ENCODE data around the gene FMN2. TPM values are rescaled to one million over a fixed set of nuclear protein-coding genes. Genes with fewer than 3 reads are reported as not detected.

Gene FMN2
- total RNA-seq, 1 donor from 2014 or later: 1.7 TPM

GRCh38 chr1:240058049-240058448 is 33.6 kb upstream of the FMN2 start:
- no peaks in the 10 kb centered on the region for H3K9me3 ChIP-seq (ENCODE audit: low read depth)
- no peaks in the 10 kb centered on the region for H3K36me3 ChIP-seq
- DNase-seq (ENCODE audit: low spot score): no peak
- Mint-ChIP-seq H3K4me1 (peaks cover 10% of the 10 kb centered on the region), H3K36me3 (no peaks in the 10 kb centered on the region), H3K27me3 (ENCODE audit: insufficient read depth, low read depth) (no peaks in the 10 kb centered on the region), H3K9me3 (peaks cover 1% of the 10 kb centered on the region), H3K4me3 (no peak overlapping the region), H3K27ac (peak overlapping the region; percentile 10)
- H3K4me1 ChIP-seq: no peaks in the 10 kb centered on the region
- H3F3A ChIP-seq (ENCODE audit: low read depth): no peaks in the 10 kb centered on the region
- no peak for TF ChIP-seq EZH2phosphoT487 (IDR thresholded peaks at IDR 0.05)
- no peak for TF ChIP-seq EZH2 (IDR thresholded peaks at IDR 0.05)
- no peak for TF ChIP-seq CTCF (IDR thresholded peaks at IDR 0.05)
- H3K79me2 ChIP-seq (ENCODE audit: low read depth): no peaks in the 10 kb centered on the region
- H2AFZ ChIP-seq (replicated peaks): no peak overlapping the region
- no peaks in the 10 kb centered on the region for H4K20me1 ChIP-seq (ENCODE audit: low read depth)
- H3K4me3 ChIP-seq: no peak overlapping the region
- H3K4me2 ChIP-seq: no peak overlapping the region
- no peaks in the 10 kb centered on the region for H3K27me3 ChIP-seq
- H3K27ac ChIP-seq: no peak overlapping the region
- H3K9ac ChIP-seq: no peak overlapping the region

- no peak overlapping the region for H2AFZ ChIP-seq (replicated peaks)
- no peaks in the 10 kb centered on the region for H3F3A ChIP-seq (ENCODE audit: low read depth)
- H3K79me2 ChIP-seq (ENCODE audit: low read depth): no peaks in the 10 kb centered on the region
- no peaks in the 10 kb centered on the region for H4K20me1 ChIP-seq (ENCODE audit: low read depth)
- H3K4me3 Mint-ChIP-seq: no peak overlapping the region
- H3K4me2 ChIP-seq: no peak overlapping the region
- TF ChIP-seq EZH2phosphoT487 (IDR thresholded peaks at IDR 0.05): no peak
- no peak for TF ChIP-seq CTCF (IDR thresholded peaks at IDR 0.05)
- TF ChIP-seq EZH2 (IDR thresholded peaks at IDR 0.05): no peak
- H3K9me3 Mint-ChIP-seq: no peaks in the 10 kb centered on the region
- no peak overlapping the region for H3K27ac Mint-ChIP-seq
- no peaks in the 10 kb centered on the region for H3K27me3 ChIP-seq
- H3K36me3 ChIP-seq: no peaks in the 10 kb centered on the region
- no peak overlapping the region for H3K9ac ChIP-seq
- no peaks in the 10 kb centered on the region for H3K36me3 Mint-ChIP-seq
- no peak for DNase-seq (ENCODE audit: low spot score)
- H3K9me3 ChIP-seq (ENCODE audit: low read depth): no peaks in the 10 kb centered on the region
- peaks cover 10% of the 10 kb centered on the region for H3K4me1 Mint-ChIP-seq
- no peak overlapping the region for H3K4me3 ChIP-seq
- no peaks in the 10 kb centered on the region for H3K27me3 Mint-ChIP-seq (ENCODE audit: insufficient read depth, low read depth)
- H3K27ac ChIP-seq: no peak overlapping the region
- no peaks in the 10 kb centered on the region for H3K4me1 ChIP-seq
These were observed 22.7 kb upstream of the FMN2 start for GRCh38 chr1:240068961-240069360.

GRCh38 chr1:240070188-240070587 is 21.5 kb upstream of the FMN2 start:
- no peaks in the 10 kb centered on the region for H3K36me3 ChIP-seq
- Mint-ChIP-seq H3K9me3 (no peaks in the 10 kb centered on the region), H3K4me1 (peaks cover 15% of the 10 kb centered on the region), H3K27ac (no peak overlapping the region), H3K4me3 (no peak overlapping the region), H3K36me3 (no peaks in the 10 kb centered on the region), H3K27me3 (ENCODE audit: insufficient read depth, low read depth) (no peaks in the 10 kb centered on the region)
- H3K27me3 ChIP-seq: no peaks in the 10 kb centered on the region
- H3K4me1 ChIP-seq: no peaks in the 10 kb centered on the region
- no peak overlapping the region for H3K9ac ChIP-seq
- H3K4me2 ChIP-seq: no peak overlapping the region
- H3K9me3 ChIP-seq (ENCODE audit: low read depth): no peaks in the 10 kb centered on the region
- no peaks in the 10 kb centered on the region for H4K20me1 ChIP-seq (ENCODE audit: low read depth)
- H3F3A ChIP-seq (ENCODE audit: low read depth): no peaks in the 10 kb centered on the region
- no peak overlapping the region for H2AFZ ChIP-seq (replicated peaks)
- no peak overlapping the region for H3K27ac ChIP-seq
- TF ChIP-seq EZH2phosphoT487 (IDR thresholded peaks at IDR 0.05) (no peak), CTCF (IDR thresholded peaks at IDR 0.05) (no peak), EZH2 (IDR thresholded peaks at IDR 0.05) (no peak)
- DNase-seq (ENCODE audit: low spot score): no peak
- no peak overlapping the region for H3K4me3 ChIP-seq
- no peaks in the 10 kb centered on the region for H3K79me2 ChIP-seq (ENCODE audit: low read depth)
